ENCODE measurements around the gene ARSB.

- TF ChIP-seq POLR2AphosphoS5 (IDR thresholded peaks at IDR 0.05; ENCODE audit: low read depth): no peak
- TF ChIP-seq CTCF (IDR thresholded peaks at IDR 0.05; ENCODE audit: insufficient read depth, low read length): no peak
- TF ChIP-seq GABPA (IDR thresholded peaks at IDR 0.05; ENCODE audit: low read depth): no peak
- TF ChIP-seq, protein P1, sequence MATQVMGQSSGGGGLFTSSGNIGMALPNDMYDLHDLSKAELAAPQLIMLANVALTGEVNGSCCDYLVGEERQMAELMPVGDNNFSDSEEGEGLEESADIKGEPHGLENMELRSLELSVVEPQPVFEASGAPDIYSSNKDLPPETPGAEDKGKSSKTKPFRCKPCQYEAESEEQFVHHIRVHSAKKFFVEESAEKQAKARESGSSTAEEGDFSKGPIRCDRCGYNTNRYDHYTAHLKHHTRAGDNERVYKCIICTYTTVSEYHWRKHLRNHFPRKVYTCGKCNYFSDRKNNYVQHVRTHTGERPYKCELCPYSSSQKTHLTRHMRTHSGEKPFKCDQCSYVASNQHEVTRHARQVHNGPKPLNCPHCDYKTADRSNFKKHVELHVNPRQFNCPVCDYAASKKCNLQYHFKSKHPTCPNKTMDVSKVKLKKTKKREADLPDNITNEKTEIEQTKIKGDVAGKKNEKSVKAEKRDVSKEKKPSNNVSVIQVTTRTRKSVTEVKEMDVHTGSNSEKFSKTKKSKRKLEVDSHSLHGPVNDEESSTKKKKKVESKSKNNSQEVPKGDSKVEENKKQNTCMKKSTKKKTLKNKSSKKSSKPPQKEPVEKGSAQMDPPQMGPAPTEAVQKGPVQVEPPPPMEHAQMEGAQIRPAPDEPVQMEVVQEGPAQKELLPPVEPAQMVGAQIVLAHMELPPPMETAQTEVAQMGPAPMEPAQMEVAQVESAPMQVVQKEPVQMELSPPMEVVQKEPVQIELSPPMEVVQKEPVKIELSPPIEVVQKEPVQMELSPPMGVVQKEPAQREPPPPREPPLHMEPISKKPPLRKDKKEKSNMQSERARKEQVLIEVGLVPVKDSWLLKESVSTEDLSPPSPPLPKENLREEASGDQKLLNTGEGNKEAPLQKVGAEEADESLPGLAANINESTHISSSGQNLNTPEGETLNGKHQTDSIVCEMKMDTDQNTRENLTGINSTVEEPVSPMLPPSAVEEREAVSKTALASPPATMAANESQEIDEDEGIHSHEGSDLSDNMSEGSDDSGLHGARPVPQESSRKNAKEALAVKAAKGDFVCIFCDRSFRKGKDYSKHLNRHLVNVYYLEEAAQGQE (IDR thresholded peaks at IDR 0.05; ENCODE audit: insufficient replicate concordance, low read depth): no peak
- TF ChIP-seq SPI1 (IDR thresholded peaks at IDR 0.05; ENCODE audit: borderline replicate concordance, low read depth): no peak
Measured at GRCh38 chr5:78915170-78915569, 69.9 kb downstream of the ARSB start.
